ENCODE results near the gene FAM3B. TPM values are rescaled to one million over a fixed set of nuclear protein-coding genes. Genes with fewer than 3 reads are reported as not detected.

Gene FAM3B
- polyA plus RNA-seq, 1 experiment, result not detected

DNA sequence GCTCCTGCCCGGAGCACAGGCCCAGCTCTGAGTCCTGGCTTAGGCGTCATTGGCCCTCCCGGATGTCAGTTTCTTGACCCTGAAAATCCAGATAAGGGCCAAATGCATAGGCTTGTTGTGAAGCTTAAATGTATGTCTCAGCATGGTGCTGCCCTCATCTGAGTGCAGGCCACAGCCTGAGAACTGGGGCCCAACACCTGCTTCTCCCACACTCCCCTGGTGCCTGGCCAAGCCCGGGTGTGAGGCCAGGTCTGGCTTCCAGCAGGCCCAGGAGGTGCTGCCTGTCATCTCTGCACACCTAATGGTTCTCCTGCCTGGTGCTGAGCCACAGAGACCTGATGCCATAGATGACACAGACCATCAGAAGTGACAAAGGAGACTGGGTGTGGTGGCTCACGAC lies 59.3 kb downstream of the FAM3B start:
- DNase-seq (ENCODE audit: low read depth, low spot score), result no peak
- Histone ChIP-seq H3K9me3 (ENCODE audit: control insufficient read depth, insufficient read depth, low read length) (no peaks in the 10 kb centered on the region; the same call in 1 of the 2 replicates), H3K27me3 (ENCODE audit: control insufficient read depth, insufficient read depth, low read length) (peaks cover 2% of the 10 kb centered on the region), H3K4me3 (ENCODE audit: low read depth, low read length) (no peak overlapping the region), H3K27ac (ENCODE audit: low read depth, low read length) (no peak overlapping the region)
- TF ChIP-seq, protein P1, sequence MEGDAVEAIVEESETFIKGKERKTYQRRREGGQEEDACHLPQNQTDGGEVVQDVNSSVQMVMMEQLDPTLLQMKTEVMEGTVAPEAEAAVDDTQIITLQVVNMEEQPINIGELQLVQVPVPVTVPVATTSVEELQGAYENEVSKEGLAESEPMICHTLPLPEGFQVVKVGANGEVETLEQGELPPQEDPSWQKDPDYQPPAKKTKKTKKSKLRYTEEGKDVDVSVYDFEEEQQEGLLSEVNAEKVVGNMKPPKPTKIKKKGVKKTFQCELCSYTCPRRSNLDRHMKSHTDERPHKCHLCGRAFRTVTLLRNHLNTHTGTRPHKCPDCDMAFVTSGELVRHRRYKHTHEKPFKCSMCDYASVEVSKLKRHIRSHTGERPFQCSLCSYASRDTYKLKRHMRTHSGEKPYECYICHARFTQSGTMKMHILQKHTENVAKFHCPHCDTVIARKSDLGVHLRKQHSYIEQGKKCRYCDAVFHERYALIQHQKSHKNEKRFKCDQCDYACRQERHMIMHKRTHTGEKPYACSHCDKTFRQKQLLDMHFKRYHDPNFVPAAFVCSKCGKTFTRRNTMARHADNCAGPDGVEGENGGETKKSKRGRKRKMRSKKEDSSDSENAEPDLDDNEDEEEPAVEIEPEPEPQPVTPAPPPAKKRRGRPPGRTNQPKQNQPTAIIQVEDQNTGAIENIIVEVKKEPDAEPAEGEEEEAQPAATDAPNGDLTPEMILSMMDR (IDR thresholded peaks at IDR 0.05; ENCODE audit: low read depth, low read length), result no peak
- CTCF ChIA-PET, result no interaction called here
- POLR2A ChIA-PET, result no interaction called here

DNA sequence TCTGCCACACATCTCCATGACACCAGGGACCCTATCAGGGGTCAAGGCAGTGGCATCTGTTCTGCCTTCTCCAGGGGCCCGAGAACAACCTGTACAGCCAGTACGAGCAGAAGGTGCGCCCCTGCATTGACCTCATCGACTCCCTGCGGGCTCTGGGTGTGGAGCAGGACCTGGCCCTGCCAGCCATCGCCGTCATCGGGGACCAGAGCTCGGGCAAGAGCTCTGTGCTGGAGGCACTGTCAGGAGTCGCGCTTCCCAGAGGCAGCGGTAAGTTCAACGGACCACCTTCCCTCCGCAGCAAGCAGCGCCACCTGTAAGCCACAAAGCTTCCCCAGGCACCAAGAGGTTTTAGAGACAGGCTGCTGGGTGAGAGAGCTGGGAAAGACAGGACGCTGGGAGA lies 61.1 kb downstream of the FAM3B start:
- Histone ChIP-seq H3K27me3 (ENCODE audit: control insufficient read depth, insufficient read depth, low read length) (peaks cover 2% of the 10 kb centered on the region), H3K9me3 (ENCODE audit: control insufficient read depth, insufficient read depth, low read length) (no peaks in the 10 kb centered on the region; the same call in 1 of the 2 replicates), H3K4me3 (ENCODE audit: low read depth, low read length) (no peak overlapping the region), H3K27ac (ENCODE audit: low read depth, low read length) (no peak overlapping the region)
- TF ChIP-seq, protein P1 (IDR thresholded peaks at IDR 0.05; ENCODE audit: low read depth, low read length), result no peak
- DNase-seq (ENCODE audit: low read depth, low spot score), result no peak
- CTCF ChIA-PET, result no interaction called here
- POLR2A ChIA-PET, result no interaction called here

DNA sequence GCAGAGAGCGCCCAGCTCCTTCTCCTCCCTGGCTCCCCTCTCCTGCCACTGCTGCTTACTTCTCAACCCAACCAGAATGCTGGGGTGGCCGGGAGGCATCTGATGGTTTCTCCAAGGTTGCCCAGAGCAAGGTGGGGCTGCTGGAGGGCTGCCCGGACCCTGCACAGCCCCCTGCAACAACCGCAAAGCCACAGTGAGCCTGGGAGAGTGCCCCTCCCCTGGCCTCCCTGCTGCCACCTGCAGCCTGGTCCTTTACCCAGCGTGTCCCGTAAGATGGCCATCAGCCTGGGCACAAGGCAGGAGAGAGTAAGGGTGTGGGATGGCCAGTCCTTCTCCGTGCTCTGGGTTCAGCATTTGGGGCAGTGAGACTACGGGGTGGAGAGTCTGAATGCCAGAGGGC lies 62.2 kb downstream of the FAM3B start:
- H3K4me3 ChIP-seq (ENCODE audit: low read depth, low read length), result no peak overlapping the region
- no peak overlapping the region for H3K27ac ChIP-seq (ENCODE audit: low read depth, low read length)
- no peak for DNase-seq (ENCODE audit: low read depth, low spot score)
- TF ChIP-seq, protein P1 (IDR thresholded peaks at IDR 0.05; ENCODE audit: low read depth, low read length), result no peak
- peaks cover 2% of the 10 kb centered on the region for H3K27me3 ChIP-seq (ENCODE audit: control insufficient read depth, insufficient read depth, low read length)
- no peaks in the 10 kb centered on the region; the same call in 1 of the 2 replicates for H3K9me3 ChIP-seq (ENCODE audit: control insufficient read depth, insufficient read depth, low read length)
- ChIA-PET POLR2A (no interaction called here), CTCF (interaction anchor here (0.8 kb wide), 1 partner anchor 95 kb away, joined by 6 read pairs; no protein-coding TSS in a partner anchor)

DNA sequence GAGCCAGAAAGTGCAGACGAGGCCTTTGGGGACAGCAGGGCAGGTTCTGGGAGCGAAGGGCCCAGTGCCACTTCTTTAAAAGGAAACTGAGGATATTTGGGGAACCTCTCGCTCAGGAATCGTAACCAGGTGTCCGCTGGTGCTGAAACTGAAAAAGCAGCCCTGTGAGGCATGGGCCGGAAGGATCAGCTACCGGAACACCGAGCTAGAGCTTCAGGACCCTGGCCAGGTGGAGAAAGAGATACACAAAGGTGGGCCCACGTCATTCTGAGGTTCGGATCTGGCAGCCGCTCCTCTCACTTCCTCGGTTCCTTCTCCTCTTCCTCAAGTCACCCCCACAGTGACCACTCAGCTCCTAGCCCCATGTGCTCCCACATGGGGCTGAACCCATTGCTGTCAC lies 63.3 kb downstream of the FAM3B start:
- ChIA-PET CTCF (no interaction called here), POLR2A (no interaction called here)
- TF ChIP-seq, protein P1 (IDR thresholded peaks at IDR 0.05; ENCODE audit: low read depth, low read length), result no peak
- no peak for DNase-seq (ENCODE audit: low read depth, low spot score)
- no peak overlapping the region for H3K27ac ChIP-seq (ENCODE audit: low read depth, low read length)
- H3K27me3 ChIP-seq (ENCODE audit: control insufficient read depth, insufficient read depth, low read length), result peaks cover 2% of the 10 kb centered on the region
- H3K4me3 ChIP-seq (ENCODE audit: low read depth, low read length), result no peak overlapping the region
- no peaks in the 10 kb centered on the region; the same call in 1 of the 2 replicates for H3K9me3 ChIP-seq (ENCODE audit: control insufficient read depth, insufficient read depth, low read length)

DNA sequence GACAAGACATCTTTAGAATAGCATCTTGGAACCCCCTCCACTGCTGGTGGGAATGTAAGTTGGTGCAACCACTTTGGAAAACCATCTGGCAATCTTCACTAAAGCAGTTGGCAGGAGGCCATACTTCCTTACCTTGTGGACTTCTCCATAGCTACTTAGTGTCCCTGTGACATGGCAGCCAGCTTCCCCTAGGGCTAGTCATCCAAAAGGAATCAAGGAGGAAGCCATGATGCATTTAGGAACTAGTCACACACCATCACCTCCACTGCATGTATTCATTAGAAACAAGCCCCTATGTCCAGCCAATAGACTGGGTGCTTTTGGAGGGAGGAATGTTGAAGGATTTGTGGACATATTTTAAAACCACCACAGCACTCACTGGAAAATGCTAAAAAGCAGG lies 65.1 kb downstream of the FAM3B start:
- POLR2A ChIA-PET, result no interaction called here
- no peak for DNase-seq (ENCODE audit: low read depth, low spot score)
- peaks cover 2% of the 10 kb centered on the region for H3K27me3 ChIP-seq (ENCODE audit: control insufficient read depth, insufficient read depth, low read length)
- no peak overlapping the region for H3K27ac ChIP-seq (ENCODE audit: low read depth, low read length)
- no peaks in the 10 kb centered on the region; the same call in 1 of the 2 replicates for H3K9me3 ChIP-seq (ENCODE audit: control insufficient read depth, insufficient read depth, low read length)
- no peak overlapping the region for H3K4me3 ChIP-seq (ENCODE audit: low read depth, low read length)
- CTCF ChIA-PET, result no interaction called here
- TF ChIP-seq, protein P1 (IDR thresholded peaks at IDR 0.05; ENCODE audit: low read depth, low read length), result no peak
